HG03571 (cell line): Measurements from ENCODE around the gene GDF3.
"Not testable (repeated sequence)": the region's sequence is repeated elsewhere in the genome, so short reads cannot be mapped to it uniquely, and the experiment has no call there.

Experiments used
- ATAC-seq: cut with Tn5 transposase; IDR thresholded peaks from one replicate; pipeline ENCODE4 v1.9.1; 2021; ENCODE audit not compliant: unreplicated experiment

Gene GDF3

DNA sequence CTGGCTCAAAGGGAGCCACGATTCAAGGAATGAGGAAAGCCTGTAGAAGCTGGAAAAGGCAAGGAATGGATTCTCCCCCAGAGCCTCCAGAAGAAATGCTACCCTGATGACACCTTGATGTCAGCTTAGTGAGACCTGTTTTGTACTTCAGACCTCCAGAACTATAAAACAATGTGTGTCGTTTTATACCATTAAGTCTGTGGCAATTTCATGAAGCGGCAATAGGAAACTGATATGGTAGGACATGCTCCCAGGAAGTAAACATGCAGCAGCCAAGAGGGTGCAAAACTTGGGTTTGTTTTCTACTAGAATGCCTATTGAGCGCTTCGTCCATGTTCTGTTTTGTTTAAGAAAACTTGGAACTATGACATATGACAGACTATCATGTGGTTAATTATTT lies 27.4 kb downstream of the GDF3 start:
- no peak for ATAC-seq

DNA sequence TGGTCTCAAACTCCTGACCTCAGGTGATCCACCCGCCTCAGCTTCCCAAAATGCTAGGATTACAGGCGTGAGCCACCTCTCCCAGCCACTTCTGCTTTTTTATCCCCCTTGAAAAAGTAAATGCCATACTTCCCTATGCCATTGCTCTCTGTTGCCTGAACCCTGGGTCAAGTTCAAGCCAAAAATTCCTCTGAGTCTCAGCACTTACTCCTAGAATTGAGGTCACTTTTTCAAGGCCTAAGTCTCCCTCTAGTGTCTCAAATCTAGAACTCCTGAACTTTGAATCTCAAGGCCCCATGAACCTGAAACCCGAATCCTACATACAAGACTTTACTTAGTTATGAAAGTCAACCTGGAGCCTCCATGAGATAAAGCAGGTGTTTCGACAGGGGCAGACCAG lies 28.4 kb downstream of the GDF3 start:
- ATAC-seq = no peak

- ATAC-seq = no peak
Observed at GRCh38 chr12:7666595-7666994, 29.0 kb downstream of the GDF3 start.

DNA sequence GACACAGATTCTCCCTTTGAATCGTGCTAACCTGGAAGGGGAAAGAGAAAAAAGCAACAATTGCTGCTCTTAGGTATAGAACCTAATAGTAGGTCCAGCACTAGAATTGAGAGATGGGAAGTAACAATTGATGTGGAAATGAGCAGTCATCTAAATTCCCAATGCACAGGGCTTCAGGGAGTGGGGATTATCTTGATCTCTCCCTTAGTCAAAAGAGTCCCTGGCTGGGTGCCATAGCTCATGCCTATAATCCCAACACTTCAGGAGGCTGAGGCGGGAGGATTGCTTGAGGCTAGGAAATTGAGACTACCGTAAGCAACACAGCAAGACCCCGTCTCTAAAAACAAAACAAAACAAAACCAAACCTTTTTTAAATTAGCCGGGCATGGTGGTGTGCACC lies 33.8 kb downstream of the GDF3 start:
- ATAC-seq = no peak

GRCh38 chr12:7656121-7656520 lies 39.5 kb downstream of the GDF3 start:
- ATAC-seq = no peak

- ATAC-seq = no peak
Observed at GRCh38 chr12:7650091-7650490, 45.5 kb downstream of the GDF3 start.

GRCh38 chr12:7647071-7647470 lies 48.5 kb downstream of the GDF3 start:
- ATAC-seq = no peak

DNA sequence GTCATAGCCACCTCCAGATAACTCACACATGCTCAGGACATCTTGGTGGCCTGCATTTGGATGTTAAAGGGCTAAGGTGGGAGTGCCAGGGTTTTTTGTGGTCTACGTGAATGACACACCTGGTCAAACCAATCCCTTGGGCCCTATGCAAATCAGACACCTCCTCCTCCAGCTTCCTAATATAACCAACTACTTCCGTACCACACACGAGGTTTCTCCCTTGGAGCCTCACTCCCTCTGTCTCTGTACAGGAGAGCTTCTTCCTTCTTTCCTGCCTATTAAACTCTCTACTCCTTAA lies 49.4 kb downstream of the GDF3 start:
- ATAC-seq = no peak

- no peak for ATAC-seq
Observed at GRCh38 chr12:7645395-7646177, 50.0 kb downstream of the GDF3 start.

DNA sequence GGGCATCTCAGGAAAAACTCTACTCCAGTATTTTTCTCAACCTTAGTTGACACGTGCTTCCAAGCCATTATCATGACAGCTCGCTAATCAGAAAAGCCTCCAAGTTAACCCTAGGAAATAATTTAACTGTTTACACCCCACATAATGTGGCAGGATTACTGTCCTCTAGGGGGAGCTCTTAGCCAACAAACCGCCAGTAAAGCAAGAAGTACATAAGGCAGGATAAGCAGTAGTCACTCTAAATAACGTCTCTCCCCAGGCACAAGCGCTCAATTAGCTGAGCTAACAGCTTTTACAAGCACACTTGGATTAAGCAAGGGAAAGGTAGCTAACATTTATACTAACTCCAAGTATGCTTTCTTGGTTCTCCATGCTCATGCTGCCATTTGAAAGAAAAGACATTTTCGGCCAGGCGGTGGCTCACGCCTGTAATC lies 52.7 kb downstream of the GDF3 start:
- ATAC-seq = no peak

- ATAC-seq = no peak
Observed at GRCh38 chr12:7642287-7642686, 53.3 kb downstream of the GDF3 start.

GRCh38 chr12:7640123-7640995 lies 55.2 kb downstream of the GDF3 start:
- not testable (repeated sequence) for ATAC-seq
